HG02885 (cell line): Measurements from ENCODE around the gene ORC4.

Experiments
- ATAC-seq: cut with Tn5 transposase; IDR thresholded peaks from one replicate; pipeline ENCODE4 v1.9.1; 2021; ENCODE audit warnings: mild to moderate bottlenecking; ENCODE audit not compliant: unreplicated experiment, poor library complexity

Gene ORC4

GRCh38 chr2:148020111-148021058 lies at the start of gene ORC4:
ORC4 (minus strand) TSS chr2:148020737; CDS start chr2:147975958, 44,779 bp downstream.
- ATAC-seq, result peak; percentile 82

- no peak for ATAC-seq
Measured at GRCh38 chr2:148067801-148068200, 47.3 kb upstream of the ORC4 start.

GRCh38 chr2:148065936-148066335 lies 45.4 kb upstream of the ORC4 start:
- no peak for ATAC-seq

GRCh38 chr2:148063633-148064032 lies 43.1 kb upstream of the ORC4 start:
- ATAC-seq, result no peak

GRCh38 chr2:148058641-148059040 lies 38.1 kb upstream of the ORC4 start:
- no peak for ATAC-seq

- no peak for ATAC-seq
Measured at GRCh38 chr2:148052687-148053086, 32.1 kb upstream of the ORC4 start.

GRCh38 chr2:148049284-148049683 lies 28.7 kb upstream of the ORC4 start:
- ATAC-seq, result peak; percentile 8

- ATAC-seq, result peak; percentile 69
Measured at GRCh38 chr2:148048475-148049221, 28.1 kb upstream of the ORC4 start.

GRCh38 chr2:148046802-148047201 lies 26.3 kb upstream of the ORC4 start:
- ATAC-seq, result no peak

GRCh38 chr2:148044322-148044721 lies 23.8 kb upstream of the ORC4 start:
- no peak for ATAC-seq

- ATAC-seq, result peak; percentile 96
Measured at GRCh38 chr2:148042219-148042618, 21.7 kb upstream of the ORC4 start.

GRCh38 chr2:148039783-148040182 lies 19.2 kb upstream of the ORC4 start:
- no peak for ATAC-seq

GRCh38 chr2:148032215-148032614 lies 11.7 kb upstream of the ORC4 start:
- ATAC-seq, result no peak

- no peak for ATAC-seq
Measured at GRCh38 chr2:148031152-148031551, 10.6 kb upstream of the ORC4 start.

GRCh38 chr2:148028781-148029180 lies 8.2 kb upstream of the ORC4 start:
- ATAC-seq, result no peak

- no peak for ATAC-seq
Measured at GRCh38 chr2:148027822-148028221, 7.3 kb upstream of the ORC4 start.

GRCh38 chr2:148026573-148026972 lies 6.0 kb upstream of the ORC4 start:
- no peak for ATAC-seq

- ATAC-seq, result peak; percentile 38
Measured at GRCh38 chr2:148023861-148024260, 3.3 kb upstream of the ORC4 start.

- no peak for ATAC-seq
Measured at GRCh38 chr2:148022882-148023281, 2.3 kb upstream of the ORC4 start.

- ATAC-seq, result no peak
Measured at GRCh38 chr2:148022351-148022750, 1.8 kb upstream of the ORC4 start.

- no peak for ATAC-seq
Measured at GRCh38 chr2:148021886-148022285, 1.3 kb upstream of the ORC4 start.
